ENCODE measurements around the gene MIEN1. TPM values are rescaled to one million over a fixed set of nuclear protein-coding genes. Genes with fewer than 3 reads are reported as not detected.

The MIEN1 gene
- total and polyA plus RNA-seq, 2 of the 13 experiments (the other 11 are each of a cell fraction or from before 2014, with no cell fraction given), result 40.6 to 56.6 TPM

- TF ChIP-seq ATF4 (CRISPR knock-in tag; IDR thresholded peaks at IDR 0.05) (peak in 1 of 2 experiments; percentile 92; a peak in 2 of 4 replicates), MIER3 (CRISPR knock-in tag; IDR thresholded peaks at IDR 0.05; ENCODE audit: borderline replicate concordance) (peak; percentile 72; the same call in 1 of the 2 replicates), KLF16 (CRISPR knock-in tag; IDR thresholded peaks at IDR 0.05) (peak in 1 of 2 experiments; percentile 56; a peak in 2 of 4 replicates), ZBTB46 (CRISPR knock-in tag; IDR thresholded peaks at IDR 0.05; ENCODE audit: borderline replicate concordance) (no peak), ZNF556 (CRISPR knock-in tag; IDR thresholded peaks at IDR 0.05; ENCODE audit: borderline replicate concordance) (peak; percentile 88; the same call in 1 of the 2 replicates), ZNF230 (CRISPR knock-in tag; IDR thresholded peaks at IDR 0.05) (peak; percentile 88), FOSL1 (CRISPR knock-in tag; IDR thresholded peaks at IDR 0.05; ENCODE audit: borderline replicate concordance) (no peak), POGK (CRISPR knock-in tag; conservative IDR thresholded peaks at IDR 0.05) (peak; percentile 80; the same call in 1 of the 2 replicates), DRAP1 (CRISPR knock-in tag; IDR thresholded peaks at IDR 0.05) (peak; percentile 38; the same call in 1 of the 2 replicates), ZSCAN22 (CRISPR knock-in tag; IDR thresholded peaks at IDR 0.05) (peak; percentile 45; the same call in 1 of the 2 replicates), NFIC (IDR thresholded peaks at IDR 0.05; ENCODE audit: low read length) (peak; percentile 62; the same call in 1 of the 2 replicates), ZNF775 (CRISPR knock-in tag; IDR thresholded peaks at IDR 0.05; ENCODE audit: borderline replicate concordance) (peak; percentile 74; the same call in 1 of the 2 replicates), ZNF18 (CRISPR knock-in tag; IDR thresholded peaks at IDR 0.05; ENCODE audit: insufficient replicate concordance) (peak; percentile 65), MTA1 (CRISPR knock-in tag; IDR thresholded peaks at IDR 0.05; ENCODE audit: borderline replicate concordance) (peak; percentile 98), ZSCAN29 (CRISPR knock-in tag; conservative IDR thresholded peaks at IDR 0.05) (peak; percentile 88), RXRA (CRISPR knock-in tag; IDR thresholded peaks at IDR 0.05) (peak; percentile 86), WIZ (CRISPR knock-in tag; IDR thresholded peaks at IDR 0.05) (0 out of 2 replicates have a peak, but pooled peaks have one; percentile 42), HINFP (CRISPR knock-in tag; IDR thresholded peaks at IDR 0.05; ENCODE audit: low read depth) (peak; percentile 77)
Observed at GRCh38 chr17:39702901-39703893, 27.1 kb downstream of the MIEN1 start (continued).

Measured in HepG2 (cell line).